NT2/D1 (cell line): ENCODE results near the gene BRD9.

ENCODE experiments used
- YY1 ChIP-seq: IDR thresholded peaks from 2 replicates; pipeline ENCODE4 v1.6.1; 2011; ENCODE audit not compliant: insufficient read length, insufficient read depth
- ZNF274 ChIP-seq: IDR thresholded peaks from 2 replicates; pipeline ENCODE4 v1.6.1; 2011; ENCODE audit warnings: mild to moderate bottlenecking, low read depth, low read length

DNA sequence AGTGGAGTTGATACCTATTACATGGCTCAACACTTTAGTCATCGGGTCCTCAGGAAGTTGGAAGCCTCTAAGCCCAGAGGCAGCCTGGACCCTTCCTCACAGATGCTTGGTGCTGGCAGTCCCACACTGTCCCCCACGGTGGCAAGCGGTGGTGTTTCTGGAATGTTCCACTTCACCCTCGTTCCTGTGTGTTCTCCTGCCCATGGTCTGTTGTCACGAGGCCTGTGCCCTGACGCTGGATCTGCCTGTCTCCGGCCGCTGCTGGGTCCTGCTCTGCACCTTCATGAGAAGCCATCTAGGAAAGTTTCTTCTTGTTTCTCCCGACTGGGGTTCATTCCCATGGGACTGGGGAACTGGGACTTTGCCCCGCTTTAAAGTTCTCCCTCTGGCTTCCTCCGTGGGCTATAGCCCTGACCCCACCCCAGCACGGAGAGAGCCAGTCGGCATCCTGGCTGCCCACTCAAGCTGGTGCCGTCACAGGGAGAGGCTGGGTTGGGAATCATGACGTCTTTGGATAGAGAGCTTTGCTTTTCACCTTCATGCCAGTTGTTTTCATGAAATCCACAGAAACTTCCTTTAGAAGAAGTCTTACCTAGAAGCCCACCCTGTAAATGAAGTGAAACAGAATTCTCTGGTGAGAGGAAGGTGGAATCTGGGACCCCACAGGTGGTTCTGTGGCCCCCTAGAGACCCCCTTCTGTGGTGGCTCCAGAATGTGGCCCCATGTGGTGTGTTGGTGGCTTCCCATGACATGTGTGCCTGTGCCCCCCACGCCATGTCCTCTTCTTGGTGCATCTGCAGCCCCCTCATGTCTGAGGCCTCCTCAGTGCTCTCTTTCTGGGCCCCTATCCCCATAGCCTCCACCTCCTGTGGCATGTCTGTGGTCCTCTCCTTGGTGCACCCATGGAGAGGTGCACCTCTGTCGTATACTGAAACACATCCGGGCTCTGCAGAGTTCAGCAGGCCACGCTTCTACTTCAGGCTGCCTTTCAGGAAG is 43.8 kb upstream of the BRD9 start:
- TF ChIP-seq ZNF274 (no peak), YY1 (no peak)
